CD4-positive, alpha-beta T cell treated with Interferon alpha-2 for 1 hour (primary cell): ENCODE results near the gene RPL3.

Experiments
- DNase-seq, 2 donors: peaks; one replicate each; pipeline ENCODE4 v3.0.0-alpha.2; 2020 to 2022

RPL3 gene

GRCh38 chr22:39279170-39279850 is 40.1 kb downstream of the RPL3 start:
- no peak for DNase-seq

GRCh38 chr22:39278040-39278439 is 41.4 kb downstream of the RPL3 start:
- DNase-seq = no peak

DNA sequence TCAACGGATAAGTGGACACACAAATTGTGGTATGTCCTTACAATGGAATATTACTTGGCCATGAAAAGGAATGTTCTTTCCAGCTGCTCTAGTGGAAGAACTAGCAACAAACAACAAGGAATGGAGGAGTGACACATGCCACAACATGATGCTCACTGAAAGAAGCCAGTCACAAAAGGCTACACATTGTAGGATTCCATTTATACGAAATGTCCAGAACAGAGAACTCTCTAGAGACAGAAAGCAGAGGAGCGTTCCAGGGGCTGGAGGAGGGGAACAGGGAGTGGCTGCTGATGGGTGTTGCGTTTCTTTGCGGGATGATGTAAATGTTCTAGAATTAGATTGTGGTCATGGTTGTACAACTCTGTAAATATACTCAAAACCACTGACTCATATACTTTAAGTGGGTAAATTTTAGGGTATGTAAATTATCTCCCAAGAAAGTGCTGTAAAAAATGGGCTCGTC is 42.2 kb downstream of the RPL3 start:
- no peak for DNase-seq

DNA sequence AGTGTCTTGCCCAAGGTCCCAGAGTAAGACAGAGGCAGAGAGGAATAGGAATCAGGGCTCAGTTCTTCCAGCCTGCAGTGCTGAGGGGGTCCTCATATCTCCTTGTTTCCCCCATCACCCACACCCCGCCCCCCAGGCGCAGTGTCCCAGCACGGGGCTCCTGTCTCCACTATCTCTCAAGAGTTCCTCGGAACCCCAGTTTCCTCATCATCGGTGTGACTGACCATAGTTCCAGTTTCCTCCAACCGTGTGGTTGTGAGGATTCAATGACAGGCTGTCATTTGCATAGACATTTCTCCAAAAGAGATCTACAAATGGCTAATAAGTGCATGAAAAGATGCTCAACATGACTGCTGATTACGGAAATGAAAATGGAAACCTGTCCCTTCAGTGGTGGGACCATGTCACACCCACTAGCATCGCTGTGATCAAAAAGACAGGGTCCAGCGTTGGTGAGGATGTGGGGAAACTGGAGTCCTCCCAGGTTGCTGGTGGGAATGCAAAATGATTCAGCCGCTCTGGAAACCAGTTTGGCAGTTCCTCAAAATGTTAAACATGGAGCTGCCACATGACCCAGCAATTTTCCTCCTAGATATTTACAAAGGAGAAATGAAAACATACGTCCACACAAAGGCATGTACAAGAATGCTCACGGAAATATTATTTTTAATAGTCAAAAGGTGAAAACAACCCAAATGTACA is 42.8 kb downstream of the RPL3 start:
- no peak for DNase-seq

DNA sequence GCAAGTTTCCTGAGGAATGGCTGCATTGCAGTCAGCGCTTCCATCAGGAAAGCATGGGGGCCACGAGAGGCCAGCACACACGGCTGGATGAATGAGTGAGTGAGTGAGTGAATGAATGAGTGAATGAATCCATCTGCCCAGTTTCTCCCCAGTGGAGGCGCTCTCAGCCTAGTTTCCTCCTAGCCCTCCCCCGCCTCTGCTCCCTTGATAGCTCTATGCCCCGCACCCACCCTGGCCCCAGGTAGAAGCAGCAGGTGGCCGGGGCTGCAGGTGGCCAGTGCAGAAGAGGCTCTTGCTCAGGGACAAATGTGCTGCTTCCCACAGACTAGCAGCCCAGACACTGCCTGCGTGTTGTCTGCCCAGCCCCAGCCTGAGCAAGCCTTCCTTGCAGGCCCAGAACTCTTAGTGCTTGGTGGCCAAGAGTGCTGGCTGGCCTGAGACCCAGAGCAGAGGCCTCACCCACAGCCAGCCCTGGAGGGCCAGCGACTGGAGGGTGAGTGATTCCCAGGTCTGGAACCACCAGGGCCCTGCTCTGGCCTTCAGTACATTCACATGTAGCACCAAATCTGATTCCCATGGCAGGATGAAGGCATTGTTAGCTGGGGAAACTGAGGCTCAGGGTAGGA is 43.5 kb downstream of the RPL3 start:
- no peak for DNase-seq

GRCh38 chr22:39273950-39274887 is 45.2 kb downstream of the RPL3 start:
- DNase-seq = no peak

- no peak for DNase-seq
These were observed 48.6 kb downstream of the RPL3 start for GRCh38 chr22:39270792-39271191.

DNA sequence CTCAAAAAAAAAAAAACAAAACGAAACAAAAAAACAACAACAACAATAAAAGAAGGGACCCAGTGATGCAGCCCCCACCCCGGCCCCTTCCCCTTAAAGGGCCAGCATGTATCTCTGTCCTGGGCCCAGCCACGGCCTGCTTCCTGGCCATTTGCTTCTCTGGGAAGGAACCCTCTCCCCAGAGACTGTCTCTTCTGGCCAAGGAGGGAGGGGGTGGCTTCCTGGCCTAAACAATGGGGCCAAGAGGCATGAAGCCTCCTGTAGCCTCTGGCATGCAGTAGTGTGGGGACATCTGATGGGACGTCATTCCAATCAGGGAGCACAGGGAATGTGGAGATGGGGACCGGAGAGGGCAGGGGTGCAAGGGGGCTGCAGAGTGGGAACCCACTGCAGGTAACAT is 49.1 kb downstream of the RPL3 start:
- no peak for DNase-seq

DNA sequence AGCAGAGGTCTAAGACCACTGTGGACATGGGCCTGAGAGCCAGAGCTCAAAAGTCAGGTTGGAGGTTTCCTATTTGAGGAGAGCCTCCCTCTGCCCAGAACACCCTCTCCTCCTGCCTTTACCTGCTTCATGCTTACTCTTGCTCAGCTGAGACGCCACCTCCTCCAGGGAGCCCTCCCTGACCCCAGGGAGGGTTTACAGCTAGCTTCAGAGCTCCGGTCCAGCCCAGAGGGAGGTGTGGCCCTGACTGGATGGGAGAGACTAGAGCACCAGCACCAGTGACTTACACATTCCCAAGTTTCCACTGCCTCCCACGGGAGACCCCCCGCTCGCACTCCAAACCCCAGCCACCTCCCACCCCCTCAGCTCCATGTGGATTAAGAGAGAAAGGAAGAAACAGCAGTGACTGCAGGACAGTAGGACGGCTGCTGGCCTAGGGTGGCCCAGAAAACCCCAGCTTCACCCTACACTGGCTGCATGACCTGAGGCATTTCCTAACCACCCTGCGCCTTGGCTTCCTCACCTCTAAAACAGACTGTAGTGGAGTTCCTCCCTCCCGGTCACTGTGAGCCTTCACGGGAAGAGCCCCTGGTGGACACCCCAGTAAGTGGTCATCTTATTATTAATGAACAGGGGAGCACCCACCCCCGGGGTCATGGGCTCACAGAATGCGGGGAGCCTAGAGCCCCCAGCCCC is 50.2 kb downstream of the RPL3 start:
- no peak for DNase-seq

DNA sequence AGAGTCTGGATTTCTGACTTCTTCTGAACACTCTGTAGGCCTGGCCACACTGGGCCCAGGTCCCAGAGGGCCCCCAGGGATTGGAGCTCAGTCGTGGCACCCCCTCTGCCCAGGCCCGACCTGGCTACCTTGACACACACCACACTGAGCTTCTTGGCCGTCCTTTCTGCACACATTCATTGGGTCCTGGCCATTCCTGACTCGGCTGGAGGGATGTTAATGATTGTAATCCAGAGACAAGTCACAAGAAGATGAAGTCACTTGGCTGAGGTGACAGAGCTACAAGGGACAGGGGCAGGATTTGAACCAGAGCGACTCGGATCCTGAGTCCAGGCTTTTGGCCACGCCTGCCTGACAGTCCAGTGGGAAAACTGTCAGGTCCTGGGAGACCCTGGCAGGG is 50.8 kb downstream of the RPL3 start:
- DNase-seq = no peak

DNA sequence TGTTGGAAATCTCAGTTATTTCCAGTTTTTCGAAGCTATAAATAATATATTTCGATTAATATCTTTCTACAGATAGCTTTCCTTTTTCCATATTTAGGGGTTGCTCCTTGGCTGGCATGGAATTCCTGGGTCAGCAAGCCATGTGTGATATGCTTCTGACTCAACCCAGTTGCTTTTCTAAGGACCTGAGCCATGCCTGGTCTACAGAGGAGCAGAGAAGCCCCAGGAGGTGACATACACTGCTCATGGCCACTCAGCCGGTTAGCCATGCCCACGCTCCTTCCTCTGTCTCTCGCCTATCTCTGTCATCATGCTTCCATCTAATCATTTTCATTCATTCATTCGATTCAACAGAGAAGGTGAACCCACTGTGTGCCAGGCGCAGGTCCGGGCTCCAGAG is 51.4 kb downstream of the RPL3 start:
- DNase-seq = no peak

GRCh38 chr22:39266398-39267030 is 52.9 kb downstream of the RPL3 start:
- DNase-seq = peak; percentile 13 to 33

DNA sequence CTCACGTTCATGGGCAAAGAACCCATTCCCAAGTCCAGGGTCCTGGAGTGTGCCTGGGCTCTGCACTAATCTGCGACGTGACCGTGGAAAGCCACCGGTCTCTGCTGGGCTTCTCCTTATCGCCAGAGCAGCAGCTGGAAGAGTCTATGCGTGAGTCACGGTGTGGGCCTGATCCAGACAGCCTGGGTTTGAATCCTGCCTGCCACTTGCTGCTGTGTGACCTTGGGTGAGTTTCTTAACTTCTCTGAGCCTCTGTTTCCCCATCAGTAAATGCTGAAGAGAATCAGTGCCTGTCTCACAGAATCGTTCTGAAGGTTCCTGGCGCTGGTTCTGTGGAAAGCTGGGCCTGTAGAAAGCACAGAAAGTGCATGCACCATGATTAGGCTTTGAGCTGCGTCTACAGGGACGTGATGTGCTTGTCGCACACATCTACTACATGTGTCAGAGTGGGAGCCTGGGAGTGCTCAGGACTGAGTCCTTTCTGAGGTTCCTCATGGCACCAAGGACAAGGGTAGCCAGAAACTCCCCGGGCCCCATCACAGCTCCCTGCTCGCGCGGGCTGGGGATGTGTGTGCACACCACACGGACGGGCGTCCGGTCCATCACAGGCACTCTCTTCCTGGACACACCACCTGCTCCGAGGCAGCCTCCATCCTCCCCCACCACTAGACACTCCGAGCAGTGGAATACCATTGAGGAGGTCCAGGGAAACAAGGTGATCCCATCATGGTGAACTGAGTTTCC is 54.1 kb downstream of the RPL3 start:
- DNase-seq = no peak

GRCh38 chr22:39264349-39265038 is 54.9 kb downstream of the RPL3 start:
- DNase-seq = peak; percentile 21 to 47

GRCh38 chr22:39263626-39264348 is 55.6 kb downstream of the RPL3 start:
- DNase-seq = no peak
